GM15510 (cell line): ENCODE measurements around the gene SGSM1.

Source experiments
- POLR2A ChIP-seq: IDR thresholded peaks from 3 replicates; pipeline ENCODE4 v1.6.1; 2011; ENCODE audit warnings: borderline replicate concordance; ENCODE audit not compliant: insufficient read length; ENCODE audit errors: extremely low read depth

The SGSM1 gene

GRCh38 chr22:24942301-24942700, 136.3 kb downstream of the SGSM1 start:
- TF ChIP-seq POLR2A: no peak

GRCh38 chr22:24944217-24944937, 138.4 kb downstream of the SGSM1 start:
- no peak for TF ChIP-seq POLR2A

- TF ChIP-seq POLR2A: no peak
Measured at GRCh38 chr22:24945430-24945829, 139.4 kb downstream of the SGSM1 start.

- no peak for TF ChIP-seq POLR2A
Measured at GRCh38 chr22:24947383-24947782, 141.4 kb downstream of the SGSM1 start.

GRCh38 chr22:24947881-24948280, 141.9 kb downstream of the SGSM1 start:
- no peak for TF ChIP-seq POLR2A

GRCh38 chr22:24948356-24949202, 142.6 kb downstream of the SGSM1 start:
- no peak for TF ChIP-seq POLR2A

GRCh38 chr22:24950272-24950902, 144.4 kb downstream of the SGSM1 start:
- TF ChIP-seq POLR2A: no peak

GRCh38 chr22:24951942-24952836, 146.2 kb downstream of the SGSM1 start, which contains the start of gene KIAA1671:
TSS of gene KIAA1671 (plus strand) at chr22:24952716. CDS start at chr22:25028000, 75,284 bp downstream.
- no peak for TF ChIP-seq POLR2A

- TF ChIP-seq POLR2A: no peak
Measured at GRCh38 chr22:24952837-24953383, 146.9 kb downstream of the SGSM1 start.

- TF ChIP-seq POLR2A: no peak
Measured at GRCh38 chr22:24953384-24954113, 147.5 kb downstream of the SGSM1 start.

GRCh38 chr22:24954114-24954463, 148.1 kb downstream of the SGSM1 start:
- TF ChIP-seq POLR2A: no peak

- no peak for TF ChIP-seq POLR2A
Measured at GRCh38 chr22:24954856-24955255, 148.8 kb downstream of the SGSM1 start.

- TF ChIP-seq POLR2A: no peak
Measured at GRCh38 chr22:24957043-24957442, 151.0 kb downstream of the SGSM1 start.
